NCI-H2196 (cell line): ENCODE measurements around the gene CYP2U1.

Source experiments
- DNase-seq: peaks from one replicate; lab custom pipeline; 2025; ENCODE audit not compliant: unreplicated experiment; lab: John Stamatoyannopoulos, UW

Gene CYP2U1

GRCh38 chr4:107978716-107979451, 47.5 kb downstream of the CYP2U1 start:
- no peak for DNase-seq

GRCh38 chr4:107987916-107988762, 56.8 kb downstream of the CYP2U1 start:
- no peak for DNase-seq

- no peak for DNase-seq
Measured at GRCh38 chr4:107988763-107989035, 57.4 kb downstream of the CYP2U1 start.

GRCh38 chr4:107989162-107989536, 57.8 kb downstream of the CYP2U1 start:
- DNase-seq, result no peak

- DNase-seq, result peak; percentile 82
Measured at GRCh38 chr4:107989537-107990386, 58.4 kb downstream of the CYP2U1 start, which contains the start of gene HADH. HADH (plus strand) TSS chr4:107989889; CDS start chr4:107989933, 44 bp downstream.

- DNase-seq, result no peak
Measured at GRCh38 chr4:107991945-107992630, 60.7 kb downstream of the CYP2U1 start.

GRCh38 chr4:107993969-107994368, 62.6 kb downstream of the CYP2U1 start:
- DNase-seq, result no peak

GRCh38 chr4:107994894-107995293, 63.5 kb downstream of the CYP2U1 start:
- DNase-seq, result no peak

GRCh38 chr4:107996949-107997788, 65.8 kb downstream of the CYP2U1 start:
- no peak for DNase-seq

- DNase-seq, result no peak
Measured at GRCh38 chr4:107997794-107998193, 66.4 kb downstream of the CYP2U1 start.

- no peak for DNase-seq
Measured at GRCh38 chr4:107999932-108000539, 68.7 kb downstream of the CYP2U1 start.

- no peak for DNase-seq
Measured at GRCh38 chr4:108001540-108002135, 70.3 kb downstream of the CYP2U1 start.
